T-cell (primary cell): Measurements from ENCODE around the gene CHTF8. TPM values are rescaled to one million over a fixed set of nuclear protein-coding genes. Genes with fewer than 3 reads are reported as not detected.

Experiments used
- ATAC-seq, 4 experiments: fragments of 200-7000 bp in 3 of 4; fragments of 150-1000 bp in 1 of 4; cut with Tn5 transposase; replicated peaks in 1 of 4; 1 replicate in 3 of 4; 2 replicates in 1 of 4; pipeline ENCODE4 v1.10.0; 2021; ENCODE audit warnings: moderate library complexity in 3 of 4, mild to moderate bottlenecking in 2 of 4, moderate number of reproducible peaks in 1 of 4
- CTCF ChIA-PET, 2 donors: fragments of 300-600 bp; sonication (Branson Sonifier 250); formaldehyde crosslinking; loops; one replicate each; lab custom pipeline; 2022; ENCODE audit warnings: antibody characterized with exemption in 2 of 2; lab: Charles Lee
- POLR2A ChIA-PET, 2 donors: fragments of 300-600 bp; sonication (Branson Sonifier 250); formaldehyde crosslinking; loops; one replicate each; lab custom pipeline; 2022; ENCODE audit warnings: antibody characterized with exemption in 2 of 2; lab: Charles Lee
- DNase-seq, 35 experiments: peaks; one replicate each; pipeline versions ENCODE4 v3.0.0 to v3.0.0-alpha.2; 2013 to 2023
- H3K27ac ChIP-seq: one replicate; pipeline ENCODE4 v1.5.1; 2013; ENCODE audit warnings: low read length
- H3K27me3 ChIP-seq, 2 experiments: replicated peaks in 1 of 2; 1 replicate in 1 of 2; 2 replicates in 1 of 2; pipeline versions ENCODE4 v1.6.1 to v1.7.0; 2013; ENCODE audit warnings: low read length in 1 of 2, mixed read lengths in 1 of 2; ENCODE audit not compliant: control insufficient read depth in 2 of 2, insufficient read depth in 2 of 2; ENCODE audit errors: extremely low read depth in 1 of 2
- H3K36me3 ChIP-seq, 2 donors: 1 replicate in 1 of 2; 2 replicates in 1 of 2; pipeline versions ENCODE4 v1.6.1 to v1.7.0; 2013; ENCODE audit warnings: low read length in 1 of 2; ENCODE audit not compliant: control insufficient read depth in 2 of 2, insufficient read depth in 1 of 2; ENCODE audit errors: extremely low read depth in 1 of 2
- H3K4me1 ChIP-seq, 2 experiments: 1 replicate in 1 of 2; 2 replicates in 1 of 2; pipeline versions ENCODE4 v1.6.1 to v1.7.0; 2013; ENCODE audit warnings: low read length in 2 of 2, mixed read lengths in 1 of 2; ENCODE audit not compliant: insufficient read depth in 2 of 2, control insufficient read depth in 1 of 2; ENCODE audit errors: extremely low read depth in 1 of 2
- H3K4me3 ChIP-seq, 2 donors: 1 replicate in 1 of 2; 2 replicates in 1 of 2; pipeline versions ENCODE4 v1.5.1 to v1.7.0; 2013; ENCODE audit warnings: mild to moderate bottlenecking in 2 of 2, low read length in 1 of 2, moderate library complexity in 1 of 2; ENCODE audit not compliant: control insufficient read depth in 1 of 2; ENCODE audit errors: extremely low read depth in 1 of 2
- H3K9me3 ChIP-seq: 2 replicates; pipeline ENCODE4 v1.7.0; 2013
- H3K27ac Mint-ChIP-seq, 2 donors: one replicate each; pipeline ENCODE4 v1.8.0; 2020 to 2021; ENCODE audit warnings: mild to moderate bottlenecking in 2 of 2, mixed read lengths in 2 of 2
- H3K27me3 Mint-ChIP-seq, 2 donors: one replicate each; pipeline ENCODE4 v1.8.0; 2021 to 2022; ENCODE audit warnings: mixed read lengths in 2 of 2
- H3K36me3 Mint-ChIP-seq: one replicate; pipeline ENCODE4 v1.8.0; 2021; ENCODE audit warnings: mixed read lengths
- H3K4me1 Mint-ChIP-seq, 3 donors: one replicate each; pipeline ENCODE4 v1.8.0; 2020 to 2022; ENCODE audit warnings: mixed read lengths in 3 of 3, mild to moderate bottlenecking in 1 of 3
- H3K4me3 Mint-ChIP-seq, 3 donors: one replicate each; pipeline ENCODE4 v1.8.0; 2020 to 2022; ENCODE audit warnings: mild to moderate bottlenecking in 3 of 3, mixed read lengths in 3 of 3, moderate library complexity in 3 of 3
- H3K9me3 Mint-ChIP-seq, 3 donors: one replicate each; pipeline ENCODE4 v1.8.0; 2020 to 2022; ENCODE audit warnings: mixed read lengths in 3 of 3
- WGBS: methylation state at CpG from one replicate; pipeline ENCODE4 v1.1.5; 2013; ENCODE audit warnings: missing lambda C conversion rate; ENCODE audit not compliant: insufficient coverage; 5-methylcytosine and 5-hydroxymethylcytosine counted together
- total RNA-seq, 35 experiments: library from RNA in 6 of 35; stranded (reverse) in 6 of 35; fragments of 120-200 nt in 1 of 35; gene quantifications; one replicate each; pipeline versions ENCODE4 v1.2.1 to v1.2.4 and lab custom pipeline; 2013 to 2026

CHTF8 gene
- total RNA-seq, 5 donors from 2014 or later (not counting 1 experiment from before 2014, with no cell fraction given), result 64.8 to 138 (median 124) TPM

GRCh38 chr16:69113216-69113615 lies 19.2 kb downstream of the CHTF8 start:
- Histone ChIP-seq H3K4me3 (no peak overlapping the region), H3K27ac (no peak overlapping the region), H3K4me1 (peaks cover 0 to 10% of the 10 kb centered on the region in 2 experiments), H3K9me3 (no peaks in the 10 kb centered on the region), H3K36me3 (peaks cover 4 to 37% of the 10 kb centered on the region in 2 donors), H3K27me3 (peaks cover 0 to 24% of the 10 kb centered on the region in 2 experiments)
- ChIA-PET POLR2A (no interaction called here), CTCF (interaction anchor here (0.6 to 2.1 kb wide), 2 partner anchors 10 to 251 kb away, joined by 3 to 7 read pairs; no protein-coding TSS in a partner anchor)
- peaks cover 6 to 9% (median 8%) of the 10 kb centered on the region in 3 donors for H3K4me1 Mint-ChIP-seq
- ATAC-seq, result no peak
- H3K27me3 Mint-ChIP-seq, result peaks cover 4 to 7% of the 10 kb centered on the region in 2 donors
- H3K4me3 Mint-ChIP-seq, result no peak overlapping the region
- DNase-seq, result no peak
- no peaks in the 10 kb centered on the region for H3K9me3 Mint-ChIP-seq
- 93% methylated on average over 6 of the region's 7 CpGs for WGBS
- H3K27ac Mint-ChIP-seq, result no peak overlapping the region
- peaks cover 39% of the 10 kb centered on the region for H3K36me3 Mint-ChIP-seq

- no peak overlapping the region for H3K4me3 ChIP-seq
- ATAC-seq, result peak in 3 of 4 experiments; percentile 62 to 73 (median 65)
- Mint-ChIP-seq H3K9me3 (no peaks in the 10 kb centered on the region), H3K36me3 (peaks cover 34% of the 10 kb centered on the region), H3K4me1 (peaks cover 6 to 10% (median 9%) of the 10 kb centered on the region in 3 donors), H3K4me3 (no peak overlapping the region), H3K27me3 (peaks cover 9 to 12% of the 10 kb centered on the region in 2 donors), H3K27ac (no peak overlapping the region)
- H3K9me3 ChIP-seq, result no peaks in the 10 kb centered on the region
- H3K4me1 ChIP-seq, result peaks cover under 1 to 15% of the 10 kb centered on the region in 2 experiments
- CTCF ChIA-PET, result interaction anchor here (0.6 to 2.1 kb wide), 4 partner anchors 11 to 250 kb away, joined by 3 to 7 read pairs (median 4); no protein-coding TSS in a partner anchor
- DNase-seq, result peak in 21 of 35 experiments; percentile 7 to 53 (median 32)
- WGBS, result 56% methylated on average over 5 of the region's 6 CpGs
- no peak overlapping the region for H3K27ac ChIP-seq
- peaks cover 4 to 30% of the 10 kb centered on the region in 2 donors for H3K36me3 ChIP-seq
- POLR2A ChIA-PET, result interaction anchor here in 1 of 2 donors (1.0 kb wide), 1 partner anchor 10 kb away, joined by 7 read pairs; no protein-coding TSS in a partner anchor
- peaks cover 0 to 31% of the 10 kb centered on the region in 2 experiments for H3K27me3 ChIP-seq
Measured at GRCh38 chr16:69112285-69113129, 19.9 kb downstream of the CHTF8 start.

GRCh38 chr16:69111876-69112230 lies 20.5 kb downstream of the CHTF8 start:
- peaks cover 0 to 37% of the 10 kb centered on the region in 2 experiments for H3K27me3 ChIP-seq
- no peak overlapping the region for H3K27ac ChIP-seq
- Mint-ChIP-seq H3K4me3 (no peak overlapping the region), H3K27me3 (peaks cover 14 to 17% of the 10 kb centered on the region in 2 donors), H3K36me3 (peaks cover 34% of the 10 kb centered on the region), H3K9me3 (no peaks in the 10 kb centered on the region), H3K27ac (no peak overlapping the region), H3K4me1 (peaks cover 12 to 15% (median 14%) of the 10 kb centered on the region in 3 donors)
- no peak overlapping the region for H3K4me3 ChIP-seq
- CTCF ChIA-PET, result interaction anchor here in 1 of 2 donors (0.6 to 0.7 kb wide), 2 partner anchors 12 to 206 kb away, joined by 3 to 5 read pairs; no protein-coding TSS in a partner anchor
- POLR2A ChIA-PET, result interaction anchor here in 1 of 2 donors (1.0 kb wide), 1 partner anchor 11 kb away, joined by 7 read pairs; no protein-coding TSS in a partner anchor
- no peak for ATAC-seq
- WGBS, result 100% methylated on average over 1 of the region's 5 CpGs
- DNase-seq, result no peak
- peaks cover 7 to 21% of the 10 kb centered on the region in 2 experiments for H3K4me1 ChIP-seq
- no peaks in the 10 kb centered on the region for H3K9me3 ChIP-seq
- H3K36me3 ChIP-seq, result peaks cover 4 to 24% of the 10 kb centered on the region in 2 donors

GRCh38 chr16:69111216-69111875 lies 21.0 kb downstream of the CHTF8 start:
- Histone ChIP-seq H3K9me3 (no peaks in the 10 kb centered on the region), H3K27me3 (peaks cover 0 to 42% of the 10 kb centered on the region in 2 experiments), H3K4me3 (no peak overlapping the region), H3K27ac (no peak overlapping the region), H3K4me1 (peaks cover 7 to 27% of the 10 kb centered on the region in 2 experiments), H3K36me3 (peaks cover 4 to 19% of the 10 kb centered on the region in 2 donors)
- ChIA-PET POLR2A (interaction anchor here in 1 of 2 donors (1.0 kb wide), 1 partner anchor 11 kb away, joined by 7 read pairs; no protein-coding TSS in a partner anchor), CTCF (interaction anchor here (0.5 to 1.7 kb wide), 5 partner anchors 13 to 207 kb away, joined by 3 to 5 read pairs (median 3); no protein-coding TSS in a partner anchor)
- Mint-ChIP-seq H3K27ac (no peak overlapping the region), H3K9me3 (no peaks in the 10 kb centered on the region), H3K36me3 (peaks cover 34% of the 10 kb centered on the region), H3K4me3 (no peak overlapping the region), H3K27me3 (peaks cover 16 to 19% of the 10 kb centered on the region in 2 donors), H3K4me1 (peaks cover 13 to 17% (median 16%) of the 10 kb centered on the region in 3 donors)
- ATAC-seq, result no peak
- DNase-seq, result no peak
- 92% methylated on average over 3 of the region's 6 CpGs for whole genome bisulfite sequencing

- no peak for ATAC-seq
- no peak for DNase-seq
- Mint-ChIP-seq H3K27me3 (peaks cover 19 to 23% of the 10 kb centered on the region in 2 donors), H3K9me3 (no peaks in the 10 kb centered on the region), H3K36me3 (peaks cover 30% of the 10 kb centered on the region), H3K4me1 (peaks cover 16 to 21% (median 20%) of the 10 kb centered on the region in 3 donors), H3K4me3 (no peak overlapping the region), H3K27ac (no peak overlapping the region)
- no peak overlapping the region for H3K27ac ChIP-seq
- ChIA-PET CTCF (interaction anchor here in 1 of 2 donors (0.5 to 1.7 kb wide), 2 partner anchors 15 to 22 kb away, joined by 3 to 6 read pairs; partner anchors contain the start of genes CHTF8 and UTP4), POLR2A (no interaction called here)
- no peaks in the 10 kb centered on the region for H3K9me3 ChIP-seq
- 94% methylated on average over 7 of the region's 7 CpGs for WGBS
- H3K4me3 ChIP-seq, result no peak overlapping the region
- H3K4me1 ChIP-seq, result peaks cover 7 to 32% of the 10 kb centered on the region in 2 experiments
- peaks cover 0 to 48% of the 10 kb centered on the region in 2 experiments for H3K27me3 ChIP-seq
- peaks cover 4 to 17% of the 10 kb centered on the region in 2 donors for H3K36me3 ChIP-seq
Measured at GRCh38 chr16:69110406-69110805, 22.0 kb downstream of the CHTF8 start.
